RWPE1 (cell line): ENCODE data around the gene SRD5A3.

Experiments
- CTCF ChIA-PET: fragments of 350-600 bp; sonication (Branson Sonifier 250); formaldehyde crosslinking; extraction: SDS; loops from one replicate; lab custom pipeline; 2021; lab: Yijun Ruan, JAX
- POLR2A ChIA-PET: fragments of 400-600 bp; formaldehyde crosslinking; extraction: SDS; loops from one replicate; lab custom pipeline; 2020; ENCODE audit warnings: antibody characterized with exemption; ENCODE audit not compliant: low non-redundant PET; lab: Yijun Ruan, JAX
- DNase-seq: peaks from one replicate; pipeline ENCODE4 v3.0.0; 2012; ENCODE audit warnings: low spot score
- H3K27ac ChIP-seq: fragments of 450-650 bp; 2 replicates; pipeline ENCODE4 v1.5.1; 2017
- TF ChIP-seq, protein P1 (sequence below): fragments of 450-650 bp; conservative IDR thresholded peaks from 2 replicates; pipeline ENCODE4 v1.5.1; 2017; ENCODE audit warnings: low read depth, mild to moderate bottlenecking

Gene SRD5A3

DNA sequence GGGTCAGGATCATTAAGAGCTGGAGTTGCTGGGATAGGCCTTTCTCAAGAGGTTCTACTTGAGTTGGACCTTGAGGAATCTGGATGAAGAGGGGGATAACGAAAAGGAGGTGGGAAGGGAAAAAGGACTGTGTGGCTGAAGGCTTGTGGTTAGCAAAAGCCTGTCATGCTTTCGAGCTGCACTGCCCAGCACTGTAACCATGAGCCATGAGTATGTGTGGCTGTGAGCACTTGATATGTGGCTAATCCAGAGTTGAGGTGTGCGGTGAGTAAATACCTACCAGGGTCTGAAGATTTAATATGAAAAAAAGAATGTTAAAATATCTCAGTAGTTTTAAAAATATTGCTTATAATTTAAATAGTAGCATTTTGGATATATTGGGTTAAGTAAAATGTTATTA, 61.1 kb downstream of the SRD5A3 start:
- DNase-seq, result no peak
- CTCF ChIA-PET, result no interaction called here
- POLR2A ChIA-PET, result no interaction called here
- TF ChIP-seq, protein P1, sequence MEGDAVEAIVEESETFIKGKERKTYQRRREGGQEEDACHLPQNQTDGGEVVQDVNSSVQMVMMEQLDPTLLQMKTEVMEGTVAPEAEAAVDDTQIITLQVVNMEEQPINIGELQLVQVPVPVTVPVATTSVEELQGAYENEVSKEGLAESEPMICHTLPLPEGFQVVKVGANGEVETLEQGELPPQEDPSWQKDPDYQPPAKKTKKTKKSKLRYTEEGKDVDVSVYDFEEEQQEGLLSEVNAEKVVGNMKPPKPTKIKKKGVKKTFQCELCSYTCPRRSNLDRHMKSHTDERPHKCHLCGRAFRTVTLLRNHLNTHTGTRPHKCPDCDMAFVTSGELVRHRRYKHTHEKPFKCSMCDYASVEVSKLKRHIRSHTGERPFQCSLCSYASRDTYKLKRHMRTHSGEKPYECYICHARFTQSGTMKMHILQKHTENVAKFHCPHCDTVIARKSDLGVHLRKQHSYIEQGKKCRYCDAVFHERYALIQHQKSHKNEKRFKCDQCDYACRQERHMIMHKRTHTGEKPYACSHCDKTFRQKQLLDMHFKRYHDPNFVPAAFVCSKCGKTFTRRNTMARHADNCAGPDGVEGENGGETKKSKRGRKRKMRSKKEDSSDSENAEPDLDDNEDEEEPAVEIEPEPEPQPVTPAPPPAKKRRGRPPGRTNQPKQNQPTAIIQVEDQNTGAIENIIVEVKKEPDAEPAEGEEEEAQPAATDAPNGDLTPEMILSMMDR, result no peak
- no peak overlapping the region for H3K27ac ChIP-seq

DNA sequence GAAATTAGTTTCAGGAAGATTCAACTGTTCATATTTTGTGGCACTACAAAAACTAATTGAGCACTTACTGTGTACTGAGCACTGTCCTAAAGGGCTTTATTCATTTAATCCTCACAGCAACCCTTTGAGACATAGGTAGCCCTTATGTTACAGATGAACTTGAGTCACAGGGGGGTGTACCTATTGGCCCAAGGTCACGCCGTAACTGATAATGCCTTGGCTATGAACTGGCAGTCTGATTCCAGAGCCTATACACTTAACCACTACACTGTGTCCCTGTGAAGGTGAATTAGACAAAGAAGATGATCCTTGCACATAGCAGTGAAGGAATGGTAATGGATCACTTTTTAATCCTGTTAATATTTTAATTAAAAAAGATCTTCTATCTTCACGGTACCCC, 61.7 kb downstream of the SRD5A3 start:
- CTCF ChIA-PET, result interaction anchor here (1.5 kb wide), 1 partner anchor 62 kb away, joined by 4 read pairs; the partner anchor contains the start of gene SRD5A3
- no peak overlapping the region for H3K27ac ChIP-seq
- POLR2A ChIA-PET, result no interaction called here
- DNase-seq, result no peak
- TF ChIP-seq, protein P1, result no peak

DNA sequence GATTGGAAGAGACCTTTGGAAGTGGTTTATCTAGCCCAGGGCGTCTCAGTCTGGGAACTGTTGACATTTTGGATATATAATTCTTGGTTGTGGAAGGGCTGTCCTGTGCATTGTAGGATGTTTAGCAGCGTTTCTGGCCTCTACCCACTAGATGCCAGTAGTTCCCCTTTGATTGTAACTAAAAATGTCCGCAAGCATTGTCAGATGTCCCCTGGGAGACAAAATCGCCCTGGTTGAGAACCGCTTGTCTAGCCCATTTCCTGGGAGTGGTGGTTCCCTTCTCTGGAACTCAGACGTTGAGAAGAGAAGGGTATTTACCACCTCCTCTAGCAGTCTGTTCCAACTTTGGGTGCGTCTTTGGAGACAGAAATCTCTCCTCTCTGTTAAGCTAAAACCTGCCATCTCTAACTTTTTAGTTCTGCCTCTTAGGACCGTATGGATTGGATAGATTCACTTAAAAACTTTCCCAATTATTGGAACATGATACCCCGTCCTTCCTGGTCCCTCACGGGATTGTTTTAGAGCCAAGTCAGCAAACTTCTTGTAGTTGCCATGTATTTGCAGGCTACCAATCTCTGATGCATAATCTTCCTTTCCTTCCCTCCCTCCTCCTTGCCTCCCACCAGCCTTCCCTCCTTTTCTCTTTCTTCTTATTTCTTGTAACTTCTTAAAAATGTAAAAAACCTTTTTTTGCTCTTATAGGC, 63.6 kb downstream of the SRD5A3 start:
- POLR2A ChIA-PET, result no interaction called here
- no peak for DNase-seq
- CTCF ChIA-PET, result interaction anchor here (1.4 to 1.5 kb wide), 2 partner anchors 54 to 64 kb away, joined by 4 read pairs; partner anchors contain the start of gene SRD5A3
- TF ChIP-seq, protein P1, result no peak
- no peak overlapping the region for H3K27ac ChIP-seq

DNA sequence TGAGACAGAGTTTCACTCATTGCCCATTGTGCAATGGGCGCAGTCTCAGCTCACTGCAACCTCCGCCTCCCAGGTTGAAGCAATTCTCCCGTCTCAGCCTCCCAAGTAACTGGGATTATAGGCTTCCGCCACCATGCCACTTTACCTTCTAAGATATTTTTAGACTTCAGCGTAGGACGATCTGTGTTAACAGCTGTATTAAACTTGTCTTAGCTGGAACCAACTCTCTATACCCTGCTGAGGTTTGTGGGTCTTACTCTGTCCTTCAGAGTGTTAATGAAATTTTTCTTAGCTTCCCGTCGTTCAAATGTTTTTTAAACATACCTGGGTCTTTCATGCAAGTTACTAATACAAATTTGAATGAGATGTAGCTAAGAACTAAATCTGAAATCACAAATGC, 64.4 kb downstream of the SRD5A3 start:
- POLR2A ChIA-PET, result no interaction called here
- TF ChIP-seq, protein P1, result no peak
- CTCF ChIA-PET, result interaction anchor here (1.4 kb wide), 1 partner anchor 54 kb away, joined by 4 read pairs; no protein-coding TSS in a partner anchor
- DNase-seq, result no peak
- no peak overlapping the region for H3K27ac ChIP-seq

DNA sequence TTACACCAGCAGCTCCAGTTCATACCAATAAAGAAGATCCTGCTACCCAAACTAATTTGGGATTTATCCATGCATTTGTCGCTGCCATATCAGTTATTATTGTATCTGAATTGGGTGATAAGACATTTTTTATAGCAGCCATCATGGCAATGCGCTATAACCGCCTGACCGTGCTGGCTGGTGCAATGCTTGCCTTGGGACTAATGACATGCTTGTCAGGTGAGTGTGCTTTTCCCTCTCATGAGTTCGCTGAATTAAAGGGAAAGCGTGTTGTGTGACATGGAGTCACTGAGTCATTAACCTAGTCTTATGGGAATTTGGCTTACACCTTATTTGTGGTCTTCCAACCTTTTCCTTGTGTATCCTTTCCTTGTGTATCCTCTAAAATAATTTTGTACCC, 65.6 kb downstream of the SRD5A3 start:
- no peak for DNase-seq
- POLR2A ChIA-PET, result no interaction called here
- no peak overlapping the region for H3K27ac ChIP-seq
- CTCF ChIA-PET, result no interaction called here
- TF ChIP-seq, protein P1, result no peak

DNA sequence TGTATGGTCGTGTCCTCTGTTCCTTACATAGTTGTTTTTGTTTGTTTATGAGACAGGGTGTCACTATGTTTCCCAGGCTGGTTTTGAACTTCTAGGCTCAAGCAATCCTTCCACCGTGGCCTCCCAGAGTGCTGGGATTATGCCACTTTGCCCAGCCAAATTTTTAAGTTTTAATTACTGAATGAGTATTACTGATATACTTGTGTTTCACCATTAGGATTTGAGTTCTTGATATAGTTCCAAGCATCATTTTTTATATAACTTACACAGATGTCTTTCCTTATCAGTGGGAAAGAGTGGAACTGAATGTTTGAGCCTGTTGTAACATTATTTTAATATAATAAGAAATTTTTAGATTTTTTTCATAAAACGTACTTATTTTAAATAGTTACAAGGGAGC, 70.1 kb downstream of the SRD5A3 start:
- POLR2A ChIA-PET, result no interaction called here
- CTCF ChIA-PET, result no interaction called here

More for the DNA sequence above, 70.1 kb downstream of the SRD5A3 start:
- no peak overlapping the region for H3K27ac ChIP-seq
- DNase-seq, result no peak
- TF ChIP-seq, protein P1, result no peak
